Thymus (tissue), 11 donors: ENCODE measurements around the gene NCBP3. TPM values are rescaled to one million over a fixed set of nuclear protein-coding genes. Genes with fewer than 3 reads are reported as not detected.

Experiments
- DNase-seq, 9 donors: peaks; one replicate each; pipeline ENCODE4 v3.0.0-alpha.2; 2013; ENCODE audit warnings: low spot score in 9 of 9, low read depth in 6 of 9, missing footprints in 1 of 9
- H3K27ac ChIP-seq, 2 donors: one replicate each; pipeline ENCODE4 v1.5.1; 2013; ENCODE audit warnings: control low read depth in 1 of 2, low read depth in 1 of 2, low read length in 1 of 2, mild to moderate bottlenecking in 1 of 2, moderate library complexity in 1 of 2
- H3K27me3 ChIP-seq, 2 donors: one replicate each; pipeline ENCODE4 v1.5.1; 2013; ENCODE audit warnings: low read length in 1 of 2; ENCODE audit not compliant: control insufficient read depth in 2 of 2, insufficient read depth in 1 of 2
- H3K36me3 ChIP-seq, 2 donors: one replicate each; pipeline ENCODE4 v1.5.1; 2013; ENCODE audit warnings: low read length in 1 of 2, mild to moderate bottlenecking in 1 of 2, moderate library complexity in 1 of 2; ENCODE audit not compliant: control insufficient read depth in 2 of 2, insufficient read depth in 2 of 2
- H3K4me1 ChIP-seq, 2 donors: one replicate each; pipeline ENCODE4 v1.5.1; 2013; ENCODE audit warnings: low read length in 2 of 2; ENCODE audit not compliant: control insufficient read depth in 2 of 2, insufficient read depth in 2 of 2
- H3K4me3 ChIP-seq, 2 donors: one replicate each; pipeline ENCODE4 v1.5.1; 2013; ENCODE audit warnings: low read length in 2 of 2, control low read depth in 1 of 2, mild to moderate bottlenecking in 1 of 2
- H3K9me3 ChIP-seq, 2 donors: one replicate each; pipeline ENCODE4 v1.5.1; 2013; ENCODE audit warnings: low read length in 1 of 2, mild to moderate bottlenecking in 1 of 2; ENCODE audit not compliant: control insufficient read depth in 2 of 2, insufficient read depth in 1 of 2
- WGBS: extraction: QIAGEN DNeasy Blood & Tissue Kit; methylation state at CpG from one replicate; pipeline ENCODE4 v1.1.7; 2013; 5-methylcytosine and 5-hydroxymethylcytosine counted together
- polyA plus RNA-seq: library from polyadenylated mRNA; stranded (reverse); fragments of 200-250 nt; gene quantifications from one replicate; pipeline ENCODE4 v1.2.3, GENCODE V29; 2013
- total RNA-seq: library from RNA; stranded (reverse); fragments of 120-200 nt; gene quantifications from one replicate; pipeline ENCODE4 v1.2.4, GENCODE V29; 2013
- donor health status: healthy.

NCBP3 gene
- total and polyA plus RNA-seq, 2 donors = 26.7 to 46.1 TPM

DNA sequence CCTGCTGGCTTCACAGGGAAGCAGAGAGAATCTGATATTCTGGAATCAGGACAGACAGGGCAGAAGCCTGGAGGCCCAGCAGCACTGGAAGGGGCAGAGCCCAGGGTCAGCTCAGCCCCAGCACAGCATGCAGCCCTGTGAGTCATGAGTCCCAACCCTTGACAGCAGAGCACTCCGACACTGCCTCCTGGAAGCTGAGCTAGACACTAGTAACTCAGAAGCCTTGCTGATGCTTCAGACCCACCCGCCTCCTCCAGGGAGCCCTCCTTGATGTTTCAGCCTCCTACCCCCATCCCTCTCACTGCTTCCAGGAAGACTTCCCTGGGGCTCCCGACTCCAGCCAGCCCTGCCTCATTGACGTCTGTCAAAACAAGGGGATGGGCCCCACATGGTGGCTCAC lies 39.9 kb upstream of the NCBP3 start:
- no peak for DNase-seq
- H3K9me3 ChIP-seq = no peaks in the 10 kb centered on the region
- H3K4me1 ChIP-seq = peaks cover 0 to 57% of the 10 kb centered on the region in 2 donors
- 97% methylated on average over 4 of the region's 4 CpGs for WGBS
- no peak overlapping the region for H3K27ac ChIP-seq
- H3K4me3 ChIP-seq = no peak overlapping the region
- H3K27me3 ChIP-seq = no peaks in the 10 kb centered on the region
- peaks cover 9 to 15% of the 10 kb centered on the region in 2 donors for H3K36me3 ChIP-seq

DNA sequence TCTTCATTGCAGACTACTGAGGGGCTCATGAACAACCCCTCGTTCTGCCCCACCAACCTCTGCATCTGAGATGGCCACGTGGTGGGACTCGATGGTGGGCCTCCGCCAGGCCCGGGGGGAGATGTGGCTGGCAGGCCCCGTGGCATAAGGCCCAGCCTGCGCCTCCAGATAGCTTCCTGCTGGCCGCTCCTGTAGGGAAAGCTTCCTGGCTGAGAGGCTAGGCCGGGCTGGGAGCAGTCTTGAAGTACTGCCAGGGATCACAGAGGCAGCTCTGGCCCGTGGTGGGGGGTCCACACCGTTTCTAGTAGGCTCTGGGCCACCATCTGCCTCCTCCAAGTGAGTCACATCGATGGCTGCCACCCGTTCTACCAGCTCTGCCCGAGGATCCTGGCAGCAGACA lies 39.2 kb upstream of the NCBP3 start:
- Histone ChIP-seq H3K27ac (no peak overlapping the region), H3K4me3 (no peak overlapping the region), H3K36me3 (peaks cover 9 to 15% of the 10 kb centered on the region in 2 donors), H3K27me3 (no peaks in the 10 kb centered on the region), H3K4me1 (peaks cover 0 to 50% of the 10 kb centered on the region in 2 donors), H3K9me3 (no peaks in the 10 kb centered on the region)
- no peak for DNase-seq
- 95% methylated on average over 14 of the region's 14 CpGs for WGBS

DNA sequence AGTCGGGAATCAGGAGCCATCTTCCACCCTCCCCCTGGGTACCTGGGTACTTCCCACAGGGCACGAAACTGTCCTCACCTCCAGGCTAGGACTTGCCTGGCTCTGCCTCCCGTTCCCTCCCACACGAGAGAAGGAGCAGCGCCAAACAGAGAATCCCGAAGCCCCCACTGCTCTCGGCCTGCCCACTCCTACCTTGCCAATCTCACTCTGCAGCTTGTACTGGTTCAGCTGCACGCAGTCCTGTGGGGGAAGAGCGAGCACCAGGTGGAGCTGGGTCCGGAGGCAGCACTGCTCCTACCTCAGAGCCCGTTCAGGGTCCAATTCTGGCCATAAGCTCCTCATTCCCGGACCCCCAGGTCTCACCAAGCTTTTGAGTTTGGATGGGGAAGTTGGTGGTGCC lies 38.1 kb upstream of the NCBP3 start:
- no peak overlapping the region for H3K27ac ChIP-seq
- no peaks in the 10 kb centered on the region for H3K9me3 ChIP-seq
- no peak for DNase-seq
- 91% methylated on average over 12 of the region's 12 CpGs for WGBS
- H3K36me3 ChIP-seq = peaks cover 14 to 19% of the 10 kb centered on the region in 2 donors
- no peaks in the 10 kb centered on the region for H3K27me3 ChIP-seq
- H3K4me3 ChIP-seq = no peak overlapping the region
- H3K4me1 ChIP-seq = peaks cover 0 to 45% of the 10 kb centered on the region in 2 donors

DNA sequence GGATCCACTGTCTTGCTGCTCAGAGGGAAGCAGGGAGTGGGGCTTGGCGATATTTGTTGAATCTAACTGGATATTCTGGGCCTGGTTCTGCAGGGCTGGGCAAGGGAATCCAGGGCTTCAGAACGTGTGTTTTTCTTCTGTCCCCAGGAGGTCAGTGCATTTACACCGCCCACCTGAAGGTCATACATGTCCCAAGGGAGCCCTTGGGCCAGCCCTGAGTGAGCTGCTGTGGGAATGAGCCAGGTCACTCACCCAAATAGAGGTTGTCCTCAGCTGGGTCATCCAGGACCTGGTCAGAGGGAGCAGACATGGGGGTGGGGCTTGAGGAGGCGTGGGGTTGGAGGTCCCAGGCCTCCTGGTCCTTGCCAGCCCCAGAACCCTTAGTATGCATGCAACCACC lies 36.2 kb upstream of the NCBP3 start:
- H3K9me3 ChIP-seq = no peaks in the 10 kb centered on the region
- no peaks in the 10 kb centered on the region for H3K27me3 ChIP-seq
- no peak overlapping the region for H3K4me3 ChIP-seq
- DNase-seq = no peak
- peaks cover 18 to 19% of the 10 kb centered on the region in 2 donors for H3K36me3 ChIP-seq
- WGBS = 95% methylated on average over 4 of the region's 4 CpGs
- peaks cover 0 to 26% of the 10 kb centered on the region in 2 donors for H3K4me1 ChIP-seq
- H3K27ac ChIP-seq = no peak overlapping the region

DNA sequence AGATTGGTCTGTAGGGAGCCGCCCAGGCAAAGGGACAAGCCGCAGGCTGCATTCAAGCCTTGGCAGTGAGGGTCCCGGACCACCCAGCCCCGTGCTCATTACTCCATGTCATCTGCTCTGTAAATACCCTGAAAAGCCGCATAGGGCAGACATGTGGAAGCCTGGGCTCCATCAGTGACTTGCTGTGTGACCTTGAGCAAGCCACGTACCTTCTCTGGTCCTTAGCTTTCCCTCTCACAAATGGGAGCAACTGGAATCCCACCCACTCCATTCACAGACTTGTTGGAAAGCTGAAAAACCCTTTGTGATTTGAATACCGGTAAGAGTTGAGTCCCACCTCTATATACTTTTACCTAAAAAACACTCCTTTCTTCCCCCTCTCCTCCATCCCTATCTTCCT lies 34.9 kb upstream of the NCBP3 start:
- no peaks in the 10 kb centered on the region for H3K9me3 ChIP-seq
- peaks cover 0 to 17% of the 10 kb centered on the region in 2 donors for H3K4me1 ChIP-seq
- no peak for DNase-seq
- H3K36me3 ChIP-seq = peaks cover 21 to 23% of the 10 kb centered on the region in 2 donors
- H3K4me3 ChIP-seq = no peak overlapping the region
- 97% methylated on average over 7 of the region's 7 CpGs for WGBS
- no peak overlapping the region for H3K27ac ChIP-seq
- H3K27me3 ChIP-seq = no peaks in the 10 kb centered on the region

DNA sequence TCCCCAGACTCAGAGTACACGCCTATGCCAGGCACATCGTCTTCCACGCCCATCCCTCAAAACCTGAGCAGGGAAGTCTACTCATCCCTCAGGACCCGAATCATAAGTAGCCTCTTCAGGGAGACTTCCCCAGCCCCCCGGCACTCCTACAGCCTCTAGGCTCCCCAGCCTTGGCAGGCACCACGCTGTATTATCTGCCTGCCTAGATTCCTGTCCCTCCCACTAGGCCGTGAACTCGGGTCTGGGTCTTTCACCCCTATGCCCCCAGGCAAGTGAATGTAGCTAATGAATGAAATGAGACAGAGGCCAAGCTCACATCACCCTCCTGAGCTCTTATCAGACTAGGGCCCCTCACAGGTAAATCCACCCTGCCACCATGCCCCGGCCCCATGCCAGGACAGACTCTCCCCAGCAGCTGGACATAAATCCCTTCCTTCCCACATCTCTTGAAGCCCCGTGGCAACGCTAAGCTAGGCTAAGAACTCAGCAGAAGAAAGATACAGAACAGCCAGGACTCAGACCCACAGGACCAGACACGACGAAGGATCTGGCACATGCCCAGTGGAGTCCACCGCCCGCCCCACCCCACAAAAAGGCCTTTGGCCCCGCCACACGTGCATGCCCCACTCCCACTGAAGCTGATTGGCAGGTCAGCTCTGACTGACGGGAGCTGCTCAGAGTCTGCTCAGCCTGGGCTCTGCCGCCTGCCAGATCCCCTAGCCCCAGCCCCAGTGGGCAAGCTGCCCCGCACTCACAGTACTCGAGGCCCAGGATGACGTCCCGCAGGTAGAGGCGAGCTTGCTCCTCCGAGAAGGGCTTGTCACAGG lies 33.8 kb upstream of the NCBP3 start:
- Histone ChIP-seq H3K9me3 (no peaks in the 10 kb centered on the region), H3K36me3 (peaks cover 23 to 29% of the 10 kb centered on the region in 2 donors), H3K4me3 (no peak overlapping the region), H3K27ac (peak overlapping the region in 1 of 2 donors; percentile 9), H3K4me1 (peaks cover 0 to 17% of the 10 kb centered on the region in 2 donors), H3K27me3 (no peaks in the 10 kb centered on the region)
- no peak for DNase-seq
- 95% methylated on average over 25 of the region's 25 CpGs for WGBS

DNA sequence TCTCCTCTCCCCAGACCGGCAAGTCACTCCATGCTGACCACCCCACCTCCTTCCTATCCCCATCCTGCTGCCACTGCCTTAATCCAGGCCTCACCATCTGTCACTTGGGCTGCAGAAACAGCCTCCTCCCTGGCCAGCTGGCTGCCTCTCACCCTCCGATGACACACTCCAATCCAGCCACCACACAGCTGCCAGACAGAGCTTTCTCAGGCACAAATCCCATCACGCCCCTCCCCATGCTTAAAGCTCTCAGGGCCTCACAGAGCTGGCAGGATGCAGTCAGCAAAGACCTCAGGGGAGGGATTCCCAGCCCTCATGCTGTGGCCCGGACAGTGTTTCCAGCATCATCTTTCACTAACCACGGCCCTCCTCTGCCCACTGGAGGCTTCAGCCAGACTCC lies 33.1 kb upstream of the NCBP3 start:
- peaks cover 17 to 28% of the 10 kb centered on the region in 2 donors for H3K36me3 ChIP-seq

DNA sequence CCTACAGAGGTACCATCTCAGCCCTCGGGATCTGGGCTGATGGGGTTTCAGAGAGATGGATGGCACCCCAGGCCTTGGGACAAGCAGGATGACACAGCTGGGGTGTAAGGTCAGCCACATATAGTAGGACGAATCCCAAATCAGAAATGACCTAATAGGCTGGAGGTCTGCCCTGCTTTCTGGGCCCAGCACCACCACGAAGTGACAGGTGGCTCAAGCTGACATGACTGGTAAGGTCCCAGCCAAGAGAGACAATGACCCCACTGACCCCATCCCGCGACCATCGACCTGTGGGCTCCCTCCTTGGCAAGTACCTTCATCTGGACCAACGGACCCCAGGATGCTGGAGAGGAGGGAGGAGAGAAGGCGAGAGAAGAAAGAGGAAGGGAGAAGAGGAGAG lies 31.2 kb upstream of the NCBP3 start:
- H3K4me1 ChIP-seq = peaks cover 0 to under 1% of the 10 kb centered on the region in 2 donors
- H3K36me3 ChIP-seq = peaks cover 24 to 27% of the 10 kb centered on the region in 2 donors
- no peaks in the 10 kb centered on the region for H3K9me3 ChIP-seq
- WGBS = 94% methylated on average over 8 of the region's 8 CpGs
- no peak for DNase-seq
- H3K27ac ChIP-seq = no peak overlapping the region
- H3K27me3 ChIP-seq = no peaks in the 10 kb centered on the region
- no peak overlapping the region for H3K4me3 ChIP-seq

More for the DNA sequence above, 33.1 kb upstream of the NCBP3 start:
- Histone ChIP-seq H3K9me3 (no peaks in the 10 kb centered on the region), H3K4me3 (no peak overlapping the region), H3K27me3 (no peaks in the 10 kb centered on the region), H3K4me1 (peaks cover 0 to 17% of the 10 kb centered on the region in 2 donors), H3K27ac (no peak overlapping the region)
- 77% methylated on average over 5 of the region's 5 CpGs for WGBS
- DNase-seq = no peak

DNA sequence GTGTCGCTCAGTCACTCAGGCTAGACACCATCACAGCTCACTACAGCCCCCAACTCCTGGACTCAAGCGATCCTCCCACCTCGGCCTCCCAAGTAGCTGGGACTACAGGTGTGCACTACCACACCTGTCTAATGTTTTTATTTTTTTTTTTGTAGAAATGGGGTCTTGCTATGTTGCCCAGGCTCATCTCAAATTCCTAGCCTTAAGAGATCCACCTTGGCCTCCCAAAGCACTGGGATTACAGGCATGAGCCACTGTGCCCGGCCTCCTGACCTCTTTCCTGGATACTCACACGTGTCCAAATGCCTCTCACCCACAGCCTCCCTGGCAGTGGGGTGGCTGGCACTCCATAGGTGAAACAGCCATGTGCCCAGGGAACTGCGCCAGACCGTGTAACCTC lies 29.3 kb upstream of the NCBP3 start:
- 96% methylated on average over 7 of the region's 7 CpGs for WGBS
- Histone ChIP-seq H3K36me3 (peaks cover 25 to 28% of the 10 kb centered on the region in 2 donors), H3K4me3 (no peak overlapping the region), H3K4me1 (peaks cover 0 to 6% of the 10 kb centered on the region in 2 donors), H3K27ac (no peak overlapping the region), H3K27me3 (no peaks in the 10 kb centered on the region), H3K9me3 (no peaks in the 10 kb centered on the region)
- DNase-seq = no peak
